SK-N-SH (cell line): ENCODE data around the gene LTBP1. TPM values are rescaled to one million over a fixed set of nuclear protein-coding genes. Genes with fewer than 3 reads are reported as not detected.
A peak's percentile ranks its signal among the peaks of the same experiment; 100 is the strongest.

Experiments
- CTCF ChIA-PET: fragments of 300-600, 350-600 bp; formaldehyde crosslinking; extraction: SDS; loops from one replicate; lab custom pipeline; 2021; lab: Yijun Ruan, JAX
- POLR2A ChIA-PET: fragments of 350-600 bp; sonication (Branson Sonifier 250); formaldehyde crosslinking; extraction: SDS; loops from one replicate; lab custom pipeline; 2020; ENCODE audit warnings: antibody characterized with exemption, inconsistent platforms; lab: Yijun Ruan, JAX
- DNase-seq: peaks from one replicate; pipeline ENCODE4 v3.0.0; 2012
- H2AFZ ChIP-seq: fragments of 200-600 bp; sonication (generic); 2 replicates; pipeline ENCODE4 v1.8.1; 2016; ENCODE audit warnings: antibody characterized with exemption, mild to moderate bottlenecking, low read depth
- H3F3A ChIP-seq: fragments of 200-600 bp; sonication (generic); replicated peaks from 2 replicates; pipeline ENCODE3; 2016; ENCODE audit warnings: antibody characterized with exemption, mild to moderate bottlenecking; ENCODE audit not compliant: insufficient read depth
- H3K27ac ChIP-seq, 2 experiments: fragments of 200-500 bp in 1 of 2; fragments of 200-600 bp in 1 of 2; sonication (Bioruptor generic) in 1 of 2; sonication (generic), shearing (Covaris generic) in 1 of 2; 2 replicates each; pipeline versions ENCODE4 v1.5.1 to v1.6.1; 2014 to 2016; ENCODE audit warnings: low read depth in 2 of 2, inconsistent platforms in 1 of 2, low read length in 1 of 2, mild to moderate bottlenecking in 1 of 2, mixed read lengths in 1 of 2
- H3K27me3 ChIP-seq: fragments of 200-600 bp; sonication (generic), shearing (Covaris generic); 2 replicates; pipeline ENCODE4 v1.6.1; 2016; ENCODE audit warnings: mixed run types; ENCODE audit not compliant: insufficient read depth
- H3K36me3 ChIP-seq, 2 experiments: fragments of 200-500 bp in 1 of 2; fragments of 200-600 bp in 1 of 2; sonication (Bioruptor generic) in 1 of 2; sonication (generic) in 1 of 2; replicated peaks in 1 of 2; 2 replicates each; pipeline versions ENCODE3 to v1.5.1; 2014 to 2016; ENCODE audit warnings: low read length in 1 of 2, mild to moderate bottlenecking in 1 of 2; ENCODE audit not compliant: insufficient read depth in 2 of 2, control insufficient read depth in 1 of 2
- H3K4me1 ChIP-seq, 2 experiments: fragments of 200-500 bp in 1 of 2; fragments of 200-600 bp in 1 of 2; sonication (Bioruptor generic) in 1 of 2; sonication (generic), shearing (Covaris generic) in 1 of 2; 2 replicates each; pipeline versions ENCODE4 v1.5.1 to v1.6.1; 2014 to 2016; ENCODE audit warnings: low read depth in 1 of 2, low read length in 1 of 2, mixed run types in 1 of 2; ENCODE audit not compliant: insufficient read depth in 2 of 2, control insufficient read depth in 1 of 2
- H3K4me2 ChIP-seq: fragments of 200-600 bp; sonication (generic), shearing (Covaris generic); 2 replicates; pipeline ENCODE4 v1.6.1; 2017; ENCODE audit warnings: mixed run types
- H3K4me3 ChIP-seq, 2 experiments: fragments of 200-500 bp in 1 of 2; fragments of 200-600 bp in 1 of 2; sonication (Bioruptor generic) in 1 of 2; sonication (generic), shearing (Covaris generic) in 1 of 2; 2 replicates each; pipeline versions ENCODE4 v1.5.1 to v1.8.1; 2014 to 2016; ENCODE audit warnings: low read depth in 2 of 2, inconsistent platforms in 1 of 2, low read length in 1 of 2, mild to moderate bottlenecking in 1 of 2, mixed read lengths in 1 of 2, moderate library complexity in 1 of 2
- H3K79me2 ChIP-seq: fragments of 200-600 bp; sonication (generic); 2 replicates; pipeline ENCODE4 v1.8.1; 2017; ENCODE audit warnings: mild to moderate bottlenecking; ENCODE audit not compliant: insufficient read depth
- H3K9ac ChIP-seq: fragments of 200-600 bp; sonication (generic); 2 replicates; pipeline ENCODE4 v1.6.1; 2017; ENCODE audit warnings: mixed run types
- H3K9me2 ChIP-seq: fragments of 200-600 bp; sonication (generic); 2 replicates; pipeline ENCODE4 v1.6.1; 2017; ENCODE audit warnings: mixed run types
- H3K9me3 ChIP-seq: fragments of 200-600 bp; sonication (generic); 2 replicates; pipeline ENCODE4 v1.6.1; 2017; ENCODE audit warnings: mixed run types, mild to moderate bottlenecking, moderate library complexity
- H4K20me1 ChIP-seq: fragments of 200-600 bp; sonication (generic); 2 replicates; pipeline ENCODE4 v1.6.1; 2017; ENCODE audit warnings: mild to moderate bottlenecking, mixed run types; ENCODE audit not compliant: insufficient read depth
- CHD2 ChIP-seq: fragments of 150-350 bp; IDR thresholded peaks from 2 replicates; pipeline ENCODE4 v1.6.1; 2018; ENCODE audit warnings: low read length; ENCODE audit not compliant: partially characterized antibody
- EP300 ChIP-seq, 2 experiments: IDR thresholded peaks; 2 replicates each; pipeline versions ENCODE4 v1.4.0 to v1.6.1; 2012; ENCODE audit warnings: borderline replicate concordance in 1 of 2, low read depth in 1 of 2, low read length in 1 of 2
- FOSL2 ChIP-seq: IDR thresholded peaks from 2 replicates; pipeline ENCODE4 v1.4.0; 2012; ENCODE audit warnings: low read depth, mild to moderate bottlenecking, moderate library complexity, borderline replicate concordance
- GABPA ChIP-seq: IDR thresholded peaks from 2 replicates; pipeline ENCODE4 v1.4.0; 2012; ENCODE audit warnings: low read depth, mild to moderate bottlenecking
- JUND ChIP-seq: IDR thresholded peaks from 2 replicates; pipeline ENCODE4 v1.4.0; 2012
- MEF2A ChIP-seq: IDR thresholded peaks from 2 replicates; pipeline ENCODE4 v1.4.0; 2012; ENCODE audit warnings: low read depth, borderline replicate concordance
- MXI1 ChIP-seq: IDR thresholded peaks from 2 replicates; pipeline ENCODE4 v1.6.1; 2012; ENCODE audit warnings: mild to moderate bottlenecking, low read depth, low read length, improper control_type of control experiment
- NFIC ChIP-seq: IDR thresholded peaks from 2 replicates; pipeline ENCODE4 v1.4.0; 2012; ENCODE audit warnings: borderline replicate concordance
- NRF1 ChIP-seq: IDR thresholded peaks from 2 replicates; pipeline ENCODE4 v1.6.1; 2012; ENCODE audit warnings: low read depth, mild to moderate bottlenecking, low read length
- RAD21 ChIP-seq: IDR thresholded peaks from 2 replicates; pipeline ENCODE4 v1.6.1; 2012; ENCODE audit warnings: mild to moderate bottlenecking, low read length
- RXRA ChIP-seq: IDR thresholded peaks from 2 replicates; pipeline ENCODE4 v1.4.0; 2012; ENCODE audit warnings: low read depth, mild to moderate bottlenecking, borderline replicate concordance
- TAF1 ChIP-seq: IDR thresholded peaks from 2 replicates; pipeline ENCODE4 v1.6.1; 2012; ENCODE audit warnings: low read depth, mild to moderate bottlenecking, low read length, moderate library complexity, borderline replicate concordance
- TCF12 ChIP-seq: IDR thresholded peaks from 2 replicates; pipeline ENCODE4 v1.4.0; 2012
- TEAD4 ChIP-seq: IDR thresholded peaks from 2 replicates; pipeline ENCODE4 v1.4.0; 2012; ENCODE audit warnings: mild to moderate bottlenecking, borderline replicate concordance; ENCODE audit not compliant: insufficient read depth
- USF1 ChIP-seq: IDR thresholded peaks from 2 replicates; pipeline ENCODE4 v1.4.0; 2012; ENCODE audit warnings: low read depth, borderline replicate concordance
- WGBS: methylation state at CpG from one replicate; pipeline ENCODE4 v1.1.6; 2017; ENCODE audit warnings: low lambda C conversion rate; 5-methylcytosine and 5-hydroxymethylcytosine counted together
- polyA plus RNA-seq, 3 experiments: library from polyadenylated mRNA; depleted of rRNA; stranded (reverse); fragments of >200 nt; gene quantifications; 2 replicates each; pipeline ENCODE4 v1.2.3, GENCODE V29; 2012
- TF ChIP-seq, protein P1 (sequence below): IDR thresholded peaks from 2 replicates; pipeline ENCODE4 v1.6.1; 2012; ENCODE audit warnings: mild to moderate bottlenecking, low read depth, low read length, moderate library complexity
- TF ChIP-seq, protein P2 (sequence below): fragments of 200-600 bp; sonication (generic); IDR thresholded peaks from 2 replicates; pipeline ENCODE4 v1.6.1; 2017; ENCODE audit warnings: antibody characterized with exemption, mild to moderate bottlenecking, moderate library complexity

LTBP1 gene
- polyA plus RNA-seq, 1 of the 3 experiments (the other 2 are of a cell fraction) = 467 TPM

DNA sequence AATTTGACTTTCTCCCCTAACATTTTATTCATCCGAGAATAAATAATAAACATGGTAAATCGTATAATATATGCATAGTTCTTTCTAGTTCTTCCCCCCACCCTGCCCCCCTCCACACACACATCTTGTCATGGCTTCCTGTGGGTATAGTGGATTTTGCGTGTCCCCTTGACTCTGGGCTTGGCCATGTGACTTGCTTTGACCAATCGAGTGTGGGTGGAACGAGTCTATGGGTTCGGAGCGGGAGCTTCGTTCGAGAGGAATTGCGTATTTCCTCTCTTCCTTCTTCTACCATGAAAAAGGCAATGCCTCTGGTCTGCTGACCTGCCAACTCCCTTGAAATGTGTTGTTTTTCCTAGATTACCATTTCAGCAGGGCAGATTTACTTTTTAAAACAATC is 175.2 kb downstream of the LTBP1 start:
- Histone ChIP-seq H2AFZ (no peak overlapping the region), H3K4me2 (no peak overlapping the region), H3K27me3 (no peaks in the 10 kb centered on the region), H3K9me3 (no peaks in the 10 kb centered on the region), H3K79me2 (no peaks in the 10 kb centered on the region), H3K4me1 (peaks cover 0 to 6% of the 10 kb centered on the region in 2 experiments; a peak in 1 of 4 replicates), H3K4me3 (no peak overlapping the region), H3K36me3 (no peaks in the 10 kb centered on the region), H4K20me1 (no peaks in the 10 kb centered on the region), H3K27ac (no peak overlapping the region), H3K9ac (no peak overlapping the region), H3F3A (peaks cover 6% of the 10 kb centered on the region), H3K9me2 (no peaks in the 10 kb centered on the region)
- no peak for DNase-seq
- CTCF ChIA-PET = interaction anchor here (1.4 kb wide), 1 partner anchor 30 kb away, joined by 3 read pairs; no protein-coding TSS in a partner anchor
- 71% methylated on average over 10 of the region's 10 CpGs for WGBS
- POLR2A ChIA-PET = no interaction called here
- 0 out of 2 replicates have a peak, but pooled peaks have one; percentile 27 for TF ChIP-seq USF1
- TF ChIP-seq NRF1 = no peak
- TF ChIP-seq, all 33 proteins: peak for 1

- DNase-seq = no peak
These were observed 176.0 kb downstream of the LTBP1 start for GRCh38 chr2:33122726-33123125.

More at GRCh38 chr2:33122726-33123125, 176.0 kb downstream of the LTBP1 start:
- H3K4me2 ChIP-seq = no peak overlapping the region
- WGBS = 62% methylated on average over 3 of the region's 3 CpGs
- CTCF ChIA-PET = no interaction called here
- H3F3A ChIP-seq = peaks cover 9% of the 10 kb centered on the region
- POLR2A ChIA-PET = no interaction called here
- H4K20me1 ChIP-seq = no peaks in the 10 kb centered on the region
- H3K4me3 ChIP-seq = no peak overlapping the region
- H3K79me2 ChIP-seq = no peaks in the 10 kb centered on the region
- no peaks in the 10 kb centered on the region for H3K9me2 ChIP-seq
- H3K9ac ChIP-seq = no peak overlapping the region
- H2AFZ ChIP-seq = no peak overlapping the region
- TF ChIP-seq RXRA (no peak), FOSL2 (no peak), EP300 (IDR thresholded peaks at IDR 0.05; ENCODE audit: borderline replicate concordance in 1 of 2, low read depth in 1 of 2, low read length in 1 of 2) (no peak), MXI1 (no peak), GABPA (no peak), RAD21 (no peak), TCF12 (no peak), CHD2 (no peak), MEF2A (no peak), TAF1 (no peak), NRF1 (no peak), TEAD4 (no peak), NFIC (no peak), USF1 (no peak), JUND (no peak)
- TF ChIP-seq, protein P1, sequence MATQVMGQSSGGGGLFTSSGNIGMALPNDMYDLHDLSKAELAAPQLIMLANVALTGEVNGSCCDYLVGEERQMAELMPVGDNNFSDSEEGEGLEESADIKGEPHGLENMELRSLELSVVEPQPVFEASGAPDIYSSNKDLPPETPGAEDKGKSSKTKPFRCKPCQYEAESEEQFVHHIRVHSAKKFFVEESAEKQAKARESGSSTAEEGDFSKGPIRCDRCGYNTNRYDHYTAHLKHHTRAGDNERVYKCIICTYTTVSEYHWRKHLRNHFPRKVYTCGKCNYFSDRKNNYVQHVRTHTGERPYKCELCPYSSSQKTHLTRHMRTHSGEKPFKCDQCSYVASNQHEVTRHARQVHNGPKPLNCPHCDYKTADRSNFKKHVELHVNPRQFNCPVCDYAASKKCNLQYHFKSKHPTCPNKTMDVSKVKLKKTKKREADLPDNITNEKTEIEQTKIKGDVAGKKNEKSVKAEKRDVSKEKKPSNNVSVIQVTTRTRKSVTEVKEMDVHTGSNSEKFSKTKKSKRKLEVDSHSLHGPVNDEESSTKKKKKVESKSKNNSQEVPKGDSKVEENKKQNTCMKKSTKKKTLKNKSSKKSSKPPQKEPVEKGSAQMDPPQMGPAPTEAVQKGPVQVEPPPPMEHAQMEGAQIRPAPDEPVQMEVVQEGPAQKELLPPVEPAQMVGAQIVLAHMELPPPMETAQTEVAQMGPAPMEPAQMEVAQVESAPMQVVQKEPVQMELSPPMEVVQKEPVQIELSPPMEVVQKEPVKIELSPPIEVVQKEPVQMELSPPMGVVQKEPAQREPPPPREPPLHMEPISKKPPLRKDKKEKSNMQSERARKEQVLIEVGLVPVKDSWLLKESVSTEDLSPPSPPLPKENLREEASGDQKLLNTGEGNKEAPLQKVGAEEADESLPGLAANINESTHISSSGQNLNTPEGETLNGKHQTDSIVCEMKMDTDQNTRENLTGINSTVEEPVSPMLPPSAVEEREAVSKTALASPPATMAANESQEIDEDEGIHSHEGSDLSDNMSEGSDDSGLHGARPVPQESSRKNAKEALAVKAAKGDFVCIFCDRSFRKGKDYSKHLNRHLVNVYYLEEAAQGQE = no peak
- TF ChIP-seq, protein P2, sequence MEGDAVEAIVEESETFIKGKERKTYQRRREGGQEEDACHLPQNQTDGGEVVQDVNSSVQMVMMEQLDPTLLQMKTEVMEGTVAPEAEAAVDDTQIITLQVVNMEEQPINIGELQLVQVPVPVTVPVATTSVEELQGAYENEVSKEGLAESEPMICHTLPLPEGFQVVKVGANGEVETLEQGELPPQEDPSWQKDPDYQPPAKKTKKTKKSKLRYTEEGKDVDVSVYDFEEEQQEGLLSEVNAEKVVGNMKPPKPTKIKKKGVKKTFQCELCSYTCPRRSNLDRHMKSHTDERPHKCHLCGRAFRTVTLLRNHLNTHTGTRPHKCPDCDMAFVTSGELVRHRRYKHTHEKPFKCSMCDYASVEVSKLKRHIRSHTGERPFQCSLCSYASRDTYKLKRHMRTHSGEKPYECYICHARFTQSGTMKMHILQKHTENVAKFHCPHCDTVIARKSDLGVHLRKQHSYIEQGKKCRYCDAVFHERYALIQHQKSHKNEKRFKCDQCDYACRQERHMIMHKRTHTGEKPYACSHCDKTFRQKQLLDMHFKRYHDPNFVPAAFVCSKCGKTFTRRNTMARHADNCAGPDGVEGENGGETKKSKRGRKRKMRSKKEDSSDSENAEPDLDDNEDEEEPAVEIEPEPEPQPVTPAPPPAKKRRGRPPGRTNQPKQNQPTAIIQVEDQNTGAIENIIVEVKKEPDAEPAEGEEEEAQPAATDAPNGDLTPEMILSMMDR = no peak
- H3K27ac ChIP-seq = no peak overlapping the region
- no peaks in the 10 kb centered on the region for H3K9me3 ChIP-seq
- peaks cover 0 to 6% of the 10 kb centered on the region in 2 experiments; a peak in 1 of 4 replicates for H3K4me1 ChIP-seq
- H3K36me3 ChIP-seq = no peaks in the 10 kb centered on the region
- no peaks in the 10 kb centered on the region for H3K27me3 ChIP-seq
